ENCODE measurements around the gene CPM. TPM values are rescaled to one million over a fixed set of nuclear protein-coding genes. Genes with fewer than 3 reads are reported as not detected.

Gene CPM
- polyA plus RNA-seq, 1 experiment = 5.8 TPM

DNA sequence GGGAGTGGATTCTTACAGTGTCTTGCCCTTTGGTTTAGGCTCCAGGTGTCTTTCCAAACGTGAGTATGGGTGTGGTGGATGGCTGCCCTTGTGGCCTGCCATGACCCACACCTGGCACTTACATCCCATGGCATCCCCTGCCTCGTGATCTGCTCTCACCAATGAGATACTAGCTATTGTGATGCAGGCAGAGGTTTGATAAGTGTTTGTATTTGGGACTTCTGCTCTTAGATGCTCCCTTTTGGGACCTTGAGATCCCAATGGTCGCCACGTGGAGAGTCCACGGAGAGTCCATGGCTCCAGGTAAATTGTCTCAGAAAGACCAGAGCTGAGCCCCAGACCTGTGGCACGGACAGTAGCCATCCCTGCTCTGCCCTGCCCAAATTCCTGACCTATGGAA is 62.5 kb downstream of the CPM start:
- no peaks in the 10 kb centered on the region; the same call in 1 of the 2 replicates for H3K27me3 ChIP-seq (ENCODE audit: control insufficient read depth, insufficient read depth, low read length)
- CTCF ChIA-PET = interaction anchor here (0.5 to 1.9 kb wide), 4 partner anchors 136 to 286 kb away, joined by 3 to 7 read pairs (median 5); no protein-coding TSS in a partner anchor
- POLR2A ChIA-PET = no interaction called here

DNA sequence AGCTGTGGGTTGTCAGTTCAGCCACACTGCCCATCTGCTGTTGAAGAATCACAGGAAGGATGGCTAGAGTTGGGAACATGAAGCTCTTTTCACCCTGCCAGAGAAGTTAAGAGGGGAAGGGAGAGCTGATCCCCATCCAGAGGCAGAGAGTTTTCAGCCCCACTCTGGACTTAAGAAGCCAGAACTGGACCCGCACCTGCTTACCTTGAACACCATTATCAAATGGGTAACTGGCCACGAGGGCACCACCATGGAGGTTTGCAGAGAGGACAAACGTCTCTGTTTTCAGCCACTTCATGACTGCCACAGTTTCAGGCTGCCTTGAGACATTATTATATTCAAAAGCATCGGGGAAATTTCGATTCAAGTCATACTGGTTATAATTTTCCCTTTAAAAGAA is 63.0 kb downstream of the CPM start:
- H3K27me3 ChIP-seq (ENCODE audit: control insufficient read depth, insufficient read depth, low read length) = no peaks in the 10 kb centered on the region; the same call in 1 of the 2 replicates
- ChIA-PET POLR2A (no interaction called here), CTCF (interaction anchor here (0.6 to 1.9 kb wide), 4 partner anchors 31 to 287 kb away, joined by 3 to 7 read pairs (median 4); no protein-coding TSS in a partner anchor)
- no peak for DNase-seq (ENCODE audit: low read depth)
- peaks cover 2% of the 10 kb centered on the region; the same call in 1 of the 2 replicates for H3K36me3 ChIP-seq (ENCODE audit: control insufficient read depth, insufficient read depth, low read length)
- H3K4me3 ChIP-seq (ENCODE audit: low read depth, low read length) = no peak overlapping the region
- TF ChIP-seq, protein P1, sequence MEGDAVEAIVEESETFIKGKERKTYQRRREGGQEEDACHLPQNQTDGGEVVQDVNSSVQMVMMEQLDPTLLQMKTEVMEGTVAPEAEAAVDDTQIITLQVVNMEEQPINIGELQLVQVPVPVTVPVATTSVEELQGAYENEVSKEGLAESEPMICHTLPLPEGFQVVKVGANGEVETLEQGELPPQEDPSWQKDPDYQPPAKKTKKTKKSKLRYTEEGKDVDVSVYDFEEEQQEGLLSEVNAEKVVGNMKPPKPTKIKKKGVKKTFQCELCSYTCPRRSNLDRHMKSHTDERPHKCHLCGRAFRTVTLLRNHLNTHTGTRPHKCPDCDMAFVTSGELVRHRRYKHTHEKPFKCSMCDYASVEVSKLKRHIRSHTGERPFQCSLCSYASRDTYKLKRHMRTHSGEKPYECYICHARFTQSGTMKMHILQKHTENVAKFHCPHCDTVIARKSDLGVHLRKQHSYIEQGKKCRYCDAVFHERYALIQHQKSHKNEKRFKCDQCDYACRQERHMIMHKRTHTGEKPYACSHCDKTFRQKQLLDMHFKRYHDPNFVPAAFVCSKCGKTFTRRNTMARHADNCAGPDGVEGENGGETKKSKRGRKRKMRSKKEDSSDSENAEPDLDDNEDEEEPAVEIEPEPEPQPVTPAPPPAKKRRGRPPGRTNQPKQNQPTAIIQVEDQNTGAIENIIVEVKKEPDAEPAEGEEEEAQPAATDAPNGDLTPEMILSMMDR (IDR thresholded peaks at IDR 0.05; ENCODE audit: insufficient read depth, low read depth, low read length) = no peak

More for the DNA sequence above, 62.5 kb downstream of the CPM start:
- TF ChIP-seq, protein P1 (IDR thresholded peaks at IDR 0.05; ENCODE audit: insufficient read depth, low read depth, low read length) = no peak
- H3K4me3 ChIP-seq (ENCODE audit: low read depth, low read length) = no peak overlapping the region
- peaks cover 2% of the 10 kb centered on the region; the same call in 1 of the 2 replicates for H3K36me3 ChIP-seq (ENCODE audit: control insufficient read depth, insufficient read depth, low read length)
- DNase-seq (ENCODE audit: low read depth) = no peak

DNA sequence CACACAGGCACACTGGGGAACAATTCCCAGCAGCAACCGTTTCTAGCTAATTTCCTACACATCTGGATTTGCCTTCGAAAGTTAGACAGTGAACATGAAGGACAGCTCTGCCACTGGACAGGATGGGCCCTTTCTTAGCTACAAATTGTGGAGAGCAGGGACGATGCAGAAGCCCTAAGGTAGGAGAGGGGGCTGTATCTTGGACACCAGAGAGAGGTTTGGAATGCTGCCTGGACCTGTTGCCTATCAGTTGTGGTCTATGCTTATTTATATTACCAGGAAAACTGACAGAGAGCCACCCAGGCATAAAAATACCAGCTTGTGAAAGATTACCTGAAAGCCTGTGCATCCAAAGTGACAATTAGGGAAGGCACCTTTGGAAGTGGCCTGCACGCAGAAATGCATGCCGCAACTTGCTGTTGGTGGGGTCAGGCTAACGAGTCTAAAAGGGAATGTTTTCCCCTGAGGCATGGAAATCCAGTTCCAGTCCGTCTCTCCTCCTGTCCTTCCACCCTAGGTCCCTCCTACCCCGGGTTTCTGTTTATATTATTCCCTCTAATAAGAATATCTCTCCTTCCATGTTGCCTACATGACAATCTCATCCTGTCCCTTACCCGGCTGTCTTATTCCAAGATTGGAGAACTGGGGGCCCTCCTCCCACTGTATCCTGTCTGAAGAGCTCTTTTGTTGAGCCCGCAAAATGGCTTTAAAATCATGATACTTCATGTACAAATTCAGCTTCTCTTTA is 64.8 kb downstream of the CPM start:
- H3K36me3 ChIP-seq (ENCODE audit: control insufficient read depth, insufficient read depth, low read length) = peaks cover 2% of the 10 kb centered on the region; the same call in 1 of the 2 replicates
- no peak overlapping the region for H3K4me3 ChIP-seq (ENCODE audit: low read depth, low read length)
- TF ChIP-seq, protein P1 (IDR thresholded peaks at IDR 0.05; ENCODE audit: insufficient read depth, low read depth, low read length) = no peak
- H3K27me3 ChIP-seq (ENCODE audit: control insufficient read depth, insufficient read depth, low read length) = no peaks in the 10 kb centered on the region; the same call in 1 of the 2 replicates
- no peak for DNase-seq (ENCODE audit: low read depth)
- ChIA-PET POLR2A (no interaction called here), CTCF (interaction anchor here (0.6 to 1.9 kb wide), 4 partner anchors 11 to 290 kb away, joined by 3 to 4 read pairs (median 4); no protein-coding TSS in a partner anchor)

DNA sequence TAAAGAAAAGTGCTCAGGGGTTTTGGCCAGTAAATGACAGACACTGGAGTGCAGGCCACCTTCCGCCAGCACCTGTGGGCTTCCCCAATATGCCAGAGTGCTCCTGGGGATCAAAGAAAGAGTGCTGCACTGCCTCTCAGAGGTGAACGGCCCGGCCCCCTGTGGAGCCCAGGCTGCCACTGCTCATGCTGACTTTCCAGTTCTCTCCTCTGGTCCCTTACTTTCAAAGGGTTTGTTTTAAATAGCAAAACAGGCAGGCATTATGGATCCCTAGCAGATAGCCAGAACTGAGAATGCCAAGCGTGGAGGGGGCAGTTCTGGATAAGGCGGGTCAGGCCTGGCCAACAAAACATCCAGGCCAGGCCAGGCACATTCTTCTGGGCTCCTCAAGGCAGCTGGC is 65.4 kb downstream of the CPM start:
- H3K27me3 ChIP-seq (ENCODE audit: control insufficient read depth, insufficient read depth, low read length) = no peaks in the 10 kb centered on the region; the same call in 1 of the 2 replicates

DNA sequence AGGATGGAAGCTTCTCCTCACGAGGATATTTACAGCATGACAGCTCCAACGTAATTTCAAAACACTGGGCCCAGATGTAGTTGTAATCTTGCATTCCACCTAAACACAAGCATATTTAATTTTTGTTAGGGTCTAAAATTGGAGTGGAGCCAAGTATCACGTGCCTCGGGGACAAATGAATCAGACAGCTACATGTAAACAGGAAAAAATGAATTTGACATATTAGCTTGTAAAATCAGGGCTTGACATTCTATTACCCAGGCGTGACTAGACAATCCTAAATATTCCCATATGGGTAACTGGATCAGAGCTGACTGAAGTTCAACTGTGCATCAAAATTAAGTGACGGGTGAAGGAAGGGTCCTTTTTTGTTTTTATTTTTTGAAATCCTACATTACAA is 66.0 kb downstream of the CPM start:
- ChIA-PET CTCF (interaction anchor here (1.0 to 1.9 kb wide), 4 partner anchors 10 to 290 kb away, joined by 3 to 4 read pairs (median 4); no protein-coding TSS in a partner anchor), POLR2A (no interaction called here)
- DNase-seq (ENCODE audit: low read depth) = peak; percentile 5
- H3K4me3 ChIP-seq (ENCODE audit: low read depth, low read length) = no peak overlapping the region
- peaks cover 2% of the 10 kb centered on the region; the same call in 1 of the 2 replicates for H3K36me3 ChIP-seq (ENCODE audit: control insufficient read depth, insufficient read depth, low read length)
- TF ChIP-seq, protein P1 (IDR thresholded peaks at IDR 0.05; ENCODE audit: insufficient read depth, low read depth, low read length) = no peak
- no peaks in the 10 kb centered on the region; the same call in 1 of the 2 replicates for H3K27me3 ChIP-seq (ENCODE audit: control insufficient read depth, insufficient read depth, low read length)

More for the DNA sequence above, 65.4 kb downstream of the CPM start:
- TF ChIP-seq, protein P1 (IDR thresholded peaks at IDR 0.05; ENCODE audit: insufficient read depth, low read depth, low read length) = no peak
- H3K36me3 ChIP-seq (ENCODE audit: control insufficient read depth, insufficient read depth, low read length) = peaks cover 2% of the 10 kb centered on the region; the same call in 1 of the 2 replicates
- no peak for DNase-seq (ENCODE audit: low read depth)
- H3K4me3 ChIP-seq (ENCODE audit: low read depth, low read length) = no peak overlapping the region
- ChIA-PET POLR2A (no interaction called here), CTCF (interaction anchor here (0.6 to 1.9 kb wide), 5 partner anchors 10 to 289 kb away, joined by 3 to 4 read pairs (median 4); no protein-coding TSS in a partner anchor)
